ENCODE measurements around the gene DLK1. TPM values are rescaled to one million over a fixed set of nuclear protein-coding genes. Genes with fewer than 3 reads are reported as not detected.
A peak's percentile ranks its signal among the peaks of the same experiment; 100 is the strongest.

Gene DLK1
- total RNA-seq, 1 donor from 2014 or later, result 0.86 TPM

GRCh38 chr14:100688598-100689461 is 37.9 kb upstream of the DLK1 start:
- H3K27ac Mint-ChIP-seq (ENCODE audit: unreplicated experiment), result peak overlapping the region; percentile 8
- no peaks in the 10 kb centered on the region for H3K9me3 Mint-ChIP-seq (ENCODE audit: unreplicated experiment)
- DNase-seq (ENCODE audit: extremely low spot score, unreplicated experiment), result no peak
- peaks cover 60% of the 10 kb centered on the region for H3K4me1 Mint-ChIP-seq (ENCODE audit: unreplicated experiment)
- TF ChIP-seq CTCF (IDR thresholded peaks at IDR 0.05), result no peak
- H3K36me3 Mint-ChIP-seq (ENCODE audit: unreplicated experiment), result no peaks in the 10 kb centered on the region
- no peaks in the 10 kb centered on the region for H3K27me3 Mint-ChIP-seq (ENCODE audit: unreplicated experiment)
- H3K4me3 Mint-ChIP-seq (ENCODE audit: unreplicated experiment), result no peak overlapping the region

DNA sequence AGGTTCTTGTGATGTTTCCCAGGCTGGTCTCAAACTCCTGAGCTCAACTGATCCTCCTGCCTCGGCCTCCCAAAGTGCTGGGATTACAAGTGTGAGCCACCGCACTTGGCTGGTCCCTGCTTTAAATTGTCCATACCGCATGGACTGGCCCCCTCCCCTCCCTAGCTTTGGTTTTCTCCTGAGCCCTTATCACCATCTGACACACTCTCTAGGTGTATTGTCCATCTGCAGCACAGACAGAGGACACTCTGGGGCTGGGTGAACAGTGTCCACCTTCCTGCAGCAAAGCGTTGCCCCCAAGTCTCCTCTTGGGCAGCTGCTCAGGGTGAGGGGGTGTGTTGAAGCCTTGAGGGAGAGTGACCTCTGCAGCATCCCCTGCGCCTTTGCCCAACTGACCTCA is 36.0 kb upstream of the DLK1 start:
- no peak for DNase-seq (ENCODE audit: extremely low spot score, unreplicated experiment)
- H3K4me1 Mint-ChIP-seq (ENCODE audit: unreplicated experiment), result peaks cover 70% of the 10 kb centered on the region
- H3K27me3 Mint-ChIP-seq (ENCODE audit: unreplicated experiment), result no peaks in the 10 kb centered on the region
- H3K9me3 Mint-ChIP-seq (ENCODE audit: unreplicated experiment), result no peaks in the 10 kb centered on the region
- no peak overlapping the region for H3K27ac Mint-ChIP-seq (ENCODE audit: unreplicated experiment)
- no peak overlapping the region for H3K4me3 Mint-ChIP-seq (ENCODE audit: unreplicated experiment)
- no peaks in the 10 kb centered on the region for H3K36me3 Mint-ChIP-seq (ENCODE audit: unreplicated experiment)
- no peak for TF ChIP-seq CTCF (IDR thresholded peaks at IDR 0.05)

GRCh38 chr14:100691395-100692056 is 35.2 kb upstream of the DLK1 start:
- Mint-ChIP-seq H3K27ac (ENCODE audit: unreplicated experiment) (no peak overlapping the region), H3K4me3 (ENCODE audit: unreplicated experiment) (no peak overlapping the region), H3K9me3 (ENCODE audit: unreplicated experiment) (no peaks in the 10 kb centered on the region), H3K4me1 (ENCODE audit: unreplicated experiment) (peaks cover 71% of the 10 kb centered on the region), H3K27me3 (ENCODE audit: unreplicated experiment) (no peaks in the 10 kb centered on the region), H3K36me3 (ENCODE audit: unreplicated experiment) (no peaks in the 10 kb centered on the region)
- DNase-seq (ENCODE audit: extremely low spot score, unreplicated experiment), result no peak
- no peak for TF ChIP-seq CTCF (IDR thresholded peaks at IDR 0.05)

- H3K36me3 Mint-ChIP-seq (ENCODE audit: unreplicated experiment), result no peaks in the 10 kb centered on the region
- no peaks in the 10 kb centered on the region for H3K9me3 Mint-ChIP-seq (ENCODE audit: unreplicated experiment)
- no peak overlapping the region for H3K4me3 Mint-ChIP-seq (ENCODE audit: unreplicated experiment)
- no peak for DNase-seq (ENCODE audit: extremely low spot score, unreplicated experiment)
- peak overlapping the region; percentile 95 for H3K27ac Mint-ChIP-seq (ENCODE audit: unreplicated experiment)
- TF ChIP-seq CTCF (IDR thresholded peaks at IDR 0.05), result no peak
- peaks cover 67% of the 10 kb centered on the region for H3K4me1 Mint-ChIP-seq (ENCODE audit: unreplicated experiment)
- no peaks in the 10 kb centered on the region for H3K27me3 Mint-ChIP-seq (ENCODE audit: unreplicated experiment)
Observed at GRCh38 chr14:100692256-100692655, 34.4 kb upstream of the DLK1 start.

- Mint-ChIP-seq H3K27ac (ENCODE audit: unreplicated experiment) (peak overlapping the region; percentile 95), H3K4me1 (ENCODE audit: unreplicated experiment) (peaks cover 60% of the 10 kb centered on the region), H3K4me3 (ENCODE audit: unreplicated experiment) (peak overlapping the region; percentile 39), H3K27me3 (ENCODE audit: unreplicated experiment) (no peaks in the 10 kb centered on the region), H3K36me3 (ENCODE audit: unreplicated experiment) (no peaks in the 10 kb centered on the region), H3K9me3 (ENCODE audit: unreplicated experiment) (no peaks in the 10 kb centered on the region)
- no peak for TF ChIP-seq CTCF (IDR thresholded peaks at IDR 0.05)
- peak; percentile 88 for DNase-seq (ENCODE audit: extremely low spot score, unreplicated experiment)
Observed at GRCh38 chr14:100692859-100693558, 33.7 kb upstream of the DLK1 start.

Measured in osteocyte (in vitro differentiated cells).